Osteoblast (primary cell): ENCODE data around the gene MFAP2. TPM values are rescaled to one million over a fixed set of nuclear protein-coding genes. Genes with fewer than 3 reads are reported as not detected.

ENCODE experiments used
- DNase-seq: peaks from one replicate; pipeline ENCODE4 v3.0.0; 2011; ENCODE audit warnings: low spot score, mixed read lengths; ENCODE audit not compliant: insufficient read length; ENCODE audit errors: missing footprints
- H2AFZ ChIP-seq: 2 replicates; pipeline ENCODE4 v1.6.0; 2011; ENCODE audit warnings: mild to moderate bottlenecking, low read length
- H3K27ac ChIP-seq: 2 replicates; pipeline ENCODE4 v1.5.1; 2011; ENCODE audit warnings: mild to moderate bottlenecking, low read depth, low read length, moderate library complexity
- H3K27me3 ChIP-seq: 2 replicates; pipeline ENCODE4 v1.6.0; 2012; ENCODE audit warnings: mild to moderate bottlenecking, control low read depth, inconsistent platforms, low read length, moderate library complexity; ENCODE audit not compliant: insufficient read depth
- H3K36me3 ChIP-seq: 2 replicates; pipeline ENCODE4 v1.5.1; 2011; ENCODE audit warnings: mild to moderate bottlenecking, low read length, control low read depth, moderate library complexity; ENCODE audit not compliant: insufficient read depth
- H3K4me1 ChIP-seq: 2 replicates; pipeline ENCODE4 v1.5.1; 2011; ENCODE audit warnings: mild to moderate bottlenecking, low read length, control low read depth, moderate library complexity; ENCODE audit not compliant: insufficient read depth
- H3K4me2 ChIP-seq: 2 replicates; pipeline ENCODE4 v1.6.0; 2011; ENCODE audit warnings: mild to moderate bottlenecking, low read length; ENCODE audit not compliant: insufficient read depth
- H3K4me3 ChIP-seq: fragments of 200-600 bp; sonication (generic); 3 replicates; pipeline ENCODE4 v1.5.1; 2012; ENCODE audit warnings: mild to moderate bottlenecking, low read length, inconsistent platforms; ENCODE audit not compliant: insufficient read depth
- H3K79me2 ChIP-seq: 2 replicates; pipeline ENCODE4 v1.6.0; 2012; ENCODE audit warnings: mild to moderate bottlenecking, low read length, control low read depth, inconsistent platforms; ENCODE audit not compliant: insufficient read depth
- H3K9me3 ChIP-seq: 2 replicates; pipeline ENCODE4 v1.5.1; 2011; ENCODE audit warnings: low read depth, low read length, control low read depth
- H4K20me1 ChIP-seq: 2 replicates; pipeline ENCODE4 v1.6.0; 2012; ENCODE audit warnings: mild to moderate bottlenecking, low read length, control low read depth; ENCODE audit not compliant: insufficient read depth
- CTCF ChIP-seq: IDR thresholded peaks from 2 replicates; pipeline ENCODE4 v1.5.1; 2011; ENCODE audit warnings: mild to moderate bottlenecking, low read depth, low read length, moderate library complexity; ENCODE audit errors: extremely low read depth
- total RNA-seq: library from RNA; depleted of rRNA; stranded (reverse); fragments of >200 nt; gene quantifications from 2 replicates; pipeline ENCODE4 v1.2.3, GENCODE V29; 2012

MFAP2 gene
- total RNA-seq, 1 donor = 61.2 TPM

GRCh38 chr1:17016317-17016661, 35.9 kb upstream of the MFAP2 start:
- H3K4me2 ChIP-seq = peak overlapping the region; percentile 46
- no peaks in the 10 kb centered on the region for H4K20me1 ChIP-seq
- H3K27me3 ChIP-seq = no peaks in the 10 kb centered on the region
- peaks cover 29% of the 10 kb centered on the region for H3K4me1 ChIP-seq
- H3K9me3 ChIP-seq = no peaks in the 10 kb centered on the region
- no peak overlapping the region for H2AFZ ChIP-seq
- peak; percentile 92 for DNase-seq
- no peaks in the 10 kb centered on the region for H3K79me2 ChIP-seq
- peak overlapping the region; percentile 11 for H3K27ac ChIP-seq
- no peak overlapping the region for H3K4me3 ChIP-seq
- H3K36me3 ChIP-seq = peaks cover 33% of the 10 kb centered on the region
- TF ChIP-seq CTCF = no peak

GRCh38 chr1:17014671-17015567, 34.5 kb upstream of the MFAP2 start:
- no peak overlapping the region for H3K4me2 ChIP-seq
- no peak overlapping the region for H2AFZ ChIP-seq
- H3K27me3 ChIP-seq = no peaks in the 10 kb centered on the region
- DNase-seq = peak; percentile 52
- no peak overlapping the region for H3K27ac ChIP-seq
- H3K9me3 ChIP-seq = no peaks in the 10 kb centered on the region
- H3K36me3 ChIP-seq = peaks cover 19% of the 10 kb centered on the region
- H4K20me1 ChIP-seq = peaks cover 10% of the 10 kb centered on the region
- peaks cover 7% of the 10 kb centered on the region for H3K79me2 ChIP-seq
- TF ChIP-seq CTCF = no peak
- H3K4me3 ChIP-seq = no peak overlapping the region
- H3K4me1 ChIP-seq = peaks cover 42% of the 10 kb centered on the region

- Histone ChIP-seq H3K79me2 (peaks cover 13% of the 10 kb centered on the region), H3K4me1 (peaks cover 42% of the 10 kb centered on the region), H3K36me3 (peaks cover 8% of the 10 kb centered on the region), H3K27ac (no peak overlapping the region), H3K4me2 (no peak overlapping the region), H4K20me1 (peaks cover 21% of the 10 kb centered on the region), H2AFZ (no peak overlapping the region), H3K27me3 (no peaks in the 10 kb centered on the region), H3K9me3 (no peaks in the 10 kb centered on the region), H3K4me3 (no peak overlapping the region)
- peak; percentile 55 for DNase-seq
- TF ChIP-seq CTCF = no peak
These were observed 33.3 kb upstream of the MFAP2 start for GRCh38 chr1:17013491-17014320.
